ENCODE data around the gene NKAIN1.

DNA sequence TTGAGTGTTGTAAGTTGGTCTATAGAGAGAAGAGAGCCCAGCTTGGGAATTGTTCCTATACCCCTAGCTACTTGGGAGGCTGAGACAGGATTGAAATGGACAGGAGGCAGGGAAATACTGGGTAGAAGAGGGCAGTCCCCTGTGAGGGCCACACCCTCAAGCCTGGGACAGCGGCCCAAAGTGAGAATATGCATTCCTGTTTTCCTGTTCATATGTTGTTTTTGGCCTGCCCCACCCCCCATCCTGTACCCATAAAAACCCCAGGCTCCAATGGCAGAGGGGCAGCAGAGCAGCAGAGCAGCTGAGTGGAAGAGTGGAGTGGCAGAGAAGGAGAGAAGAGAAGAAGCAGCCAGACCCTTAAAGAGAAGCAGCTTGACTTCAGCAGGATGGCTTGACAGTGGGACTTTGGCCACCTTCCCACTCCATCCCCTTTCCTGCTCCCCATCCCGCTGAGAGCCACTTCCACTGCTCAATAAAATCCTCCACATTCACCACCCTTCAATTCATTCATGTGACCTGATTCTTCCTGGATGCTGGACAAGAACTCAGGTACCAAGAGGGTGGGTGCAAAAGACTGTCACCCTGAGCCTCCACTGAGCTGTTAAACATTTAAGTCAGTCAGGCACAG is 103.6 kb downstream of the NKAIN1 start:
- TF ChIP-seq, protein P1, sequence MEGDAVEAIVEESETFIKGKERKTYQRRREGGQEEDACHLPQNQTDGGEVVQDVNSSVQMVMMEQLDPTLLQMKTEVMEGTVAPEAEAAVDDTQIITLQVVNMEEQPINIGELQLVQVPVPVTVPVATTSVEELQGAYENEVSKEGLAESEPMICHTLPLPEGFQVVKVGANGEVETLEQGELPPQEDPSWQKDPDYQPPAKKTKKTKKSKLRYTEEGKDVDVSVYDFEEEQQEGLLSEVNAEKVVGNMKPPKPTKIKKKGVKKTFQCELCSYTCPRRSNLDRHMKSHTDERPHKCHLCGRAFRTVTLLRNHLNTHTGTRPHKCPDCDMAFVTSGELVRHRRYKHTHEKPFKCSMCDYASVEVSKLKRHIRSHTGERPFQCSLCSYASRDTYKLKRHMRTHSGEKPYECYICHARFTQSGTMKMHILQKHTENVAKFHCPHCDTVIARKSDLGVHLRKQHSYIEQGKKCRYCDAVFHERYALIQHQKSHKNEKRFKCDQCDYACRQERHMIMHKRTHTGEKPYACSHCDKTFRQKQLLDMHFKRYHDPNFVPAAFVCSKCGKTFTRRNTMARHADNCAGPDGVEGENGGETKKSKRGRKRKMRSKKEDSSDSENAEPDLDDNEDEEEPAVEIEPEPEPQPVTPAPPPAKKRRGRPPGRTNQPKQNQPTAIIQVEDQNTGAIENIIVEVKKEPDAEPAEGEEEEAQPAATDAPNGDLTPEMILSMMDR (IDR thresholded peaks at IDR 0.05 in 2 of 3, conservative IDR thresholded peaks at IDR 0.05 in 1 of 3; ENCODE audit: borderline replicate concordance in 1 of 3, insufficient read depth in 1 of 3, low read depth in 2 of 3, low read length in 2 of 3), result no peak
- TF ChIP-seq JUND (IDR thresholded peaks at IDR 0.05), result no peak
- TF ChIP-seq ELF1 (IDR thresholded peaks at IDR 0.05; ENCODE audit: borderline replicate concordance, low read depth), result no peak
- TF ChIP-seq CEBPB (IDR thresholded peaks at IDR 0.05; ENCODE audit: low read depth), result no peak
- TF ChIP-seq POLR2A (IDR thresholded peaks at IDR 0.05; ENCODE audit: borderline replicate concordance, extremely low read depth, insufficient read depth, insufficient read length), result no peak
- TF ChIP-seq ATF3 (IDR thresholded peaks at IDR 0.05), result no peak
- TF ChIP-seq ZNF274 (IDR thresholded peaks at IDR 0.05; ENCODE audit: low read depth, low read length), result no peak
- TF ChIP-seq FOSL1 (IDR thresholded peaks at IDR 0.05; ENCODE audit: low read depth), result no peak
